Heart left ventricle (tissue), 16 donors: ENCODE measurements around the gene NCOA3. TPM values are rescaled to one million over a fixed set of nuclear protein-coding genes. Genes with fewer than 3 reads are reported as not detected.

Experiments
- ATAC-seq, 4 donors: fragments of 200-7000 bp; cut with Tn5 transposase; one replicate each; pipeline ENCODE4 v1.9.1; 2020 to 2022; ENCODE audit warnings: moderate library complexity in 4 of 4, mild to moderate bottlenecking in 3 of 4, moderate number of reproducible peaks in 1 of 4
- DNase-seq, 5 donors: peaks; one replicate each; pipeline ENCODE4 v3.0.0-alpha.2; 2020
- H3K27ac ChIP-seq, 12 donors: fragments of 200-600 bp; sonication (generic) in 4 of 12; one replicate each; pipeline versions ENCODE4 v1.5.0 to v1.8.0; 2016 to 2022; ENCODE audit warnings: mild to moderate bottlenecking in 2 of 12
- H3K27me3 ChIP-seq, 9 donors: fragments of 200-600 bp; sonication (generic) in 2 of 9; one replicate each; pipeline versions ENCODE4 v1.5.1 to v1.8.0; 2016 to 2022; ENCODE audit warnings: mild to moderate bottlenecking in 3 of 9
- H3K36me3 ChIP-seq, 9 donors: fragments of 200-600 bp; sonication (generic) in 2 of 9; one replicate each; pipeline versions ENCODE4 v1.5.0 to v1.8.0; 2018 to 2022; ENCODE audit warnings: mild to moderate bottlenecking in 2 of 9
- H3K4me1 ChIP-seq, 12 donors: fragments of 200-600 bp; sonication (generic) in 4 of 12; one replicate each; pipeline versions ENCODE4 v1.5.0 to v1.8.0; 2016 to 2022; ENCODE audit warnings: mild to moderate bottlenecking in 3 of 12
- H3K4me3 ChIP-seq, 12 donors: fragments of 200-600 bp; sonication (generic) in 4 of 12; one replicate each; pipeline versions ENCODE4 v1.5.0 to v1.8.0; 2017 to 2022; ENCODE audit warnings: mild to moderate bottlenecking in 9 of 12, moderate library complexity in 4 of 12
- H3K9me3 ChIP-seq, 12 donors: fragments of 200-600 bp; sonication (generic) in 4 of 12; one replicate each; pipeline versions ENCODE4 v1.5.0 to v1.8.0; 2016 to 2022; ENCODE audit warnings: mild to moderate bottlenecking in 1 of 12
- POLR2A ChIP-seq, 2 donors: fragments of 450-650 bp; IDR thresholded peaks; one replicate each; pipeline ENCODE4 v1.6.1; 2017; ENCODE audit warnings: antibody characterized with exemption in 2 of 2, mild to moderate bottlenecking in 2 of 2, moderate library complexity in 2 of 2
- WGBS, 4 donors: extraction: QIAGEN DNeasy Blood & Tissue Kit in 2 of 4; methylation state at CpG; one replicate each; pipeline versions ENCODE4 v1.1.5 to v1.1.7; 2013 to 2018; 5-methylcytosine and 5-hydroxymethylcytosine counted together
- intact Hi-C, 10 donors: fragments of 100-400 bp; cut with DNase I; formaldehyde crosslinking; loops; one replicate each; pipeline versions ENCODE4 v1.11.1 to v1.14.2; 2022
- polyA plus RNA-seq, 2 donors: library from polyadenylated mRNA; stranded (reverse); fragments of 200-250 nt; gene quantifications; one replicate each; pipeline ENCODE4 v1.2.3, GENCODE V29; 2013
- total RNA-seq, 9 donors: library from RNA; depleted of rRNA in 2 of 9; stranded (reverse); fragments of >200 nt in 2 of 9; fragmentation: NEBNext Ultra II Directional in 3 of 9; extraction: Animal tissue kit (Norgen Biotek cat#: 25700) in 3 of 9; gene quantifications; one replicate each; pipeline versions ENCODE4 v1.1.0 to v1.2.4, GENCODE V29; 2016 to 2023
- TF ChIP-seq, protein P1 (sequence below), 12 donors: fragments of 200-600 bp; sonication (generic) in 4 of 12; IDR thresholded peaks; one replicate each; pipeline versions ENCODE4 v1.5.0 to v1.8.0; 2018 to 2022; ENCODE audit warnings: antibody characterized with exemption in 12 of 12, mild to moderate bottlenecking in 5 of 12
- donor health status: ischemic (EF 13 %, LVEDD 7.1; RV severe dilation, severe dysfunction).
- donor health status: healthy with polysubstance abuse.
- donor health status: DM: no; HTN: yes; CAD: no.
- donor health status: DM: no; HTN: no; CAD: no.
- donor health status: ischemic (EF 25% LVEDD 6.9; RV normal size, moderate dysfunction).
- donor health status: ischemic (EF 25% LVEDD 5.7; RV mildly dilated, moderate dysfunction).
- donor health status: healthy.
- donor health status: DM: yes; HTN: yes; CAD: no.
- donor health status: ischemic (EF 35%, LVEDD 5.7; RV mildly dilated, moderate dysfunction).
- donor health status: nonischemic (EF 11% LVEDD 7.7; RV severe dilation, severe dysfunction).
- donor health status: DM: yes; HTN: yes; CAD: no.
- donor health status: PGD.
- donor health status: ischemic (EF 29% LVEDD 5.4; RV normal size, mild dysfunction).
- donor health status: nonischemic (EF 23%, LVEDD 6.1; RV moderate dilation, normal function).

NCOA3 gene
- total and polyA plus RNA-seq, 11 donors, result 6.7 to 39.3 (median 25.3) TPM

DNA sequence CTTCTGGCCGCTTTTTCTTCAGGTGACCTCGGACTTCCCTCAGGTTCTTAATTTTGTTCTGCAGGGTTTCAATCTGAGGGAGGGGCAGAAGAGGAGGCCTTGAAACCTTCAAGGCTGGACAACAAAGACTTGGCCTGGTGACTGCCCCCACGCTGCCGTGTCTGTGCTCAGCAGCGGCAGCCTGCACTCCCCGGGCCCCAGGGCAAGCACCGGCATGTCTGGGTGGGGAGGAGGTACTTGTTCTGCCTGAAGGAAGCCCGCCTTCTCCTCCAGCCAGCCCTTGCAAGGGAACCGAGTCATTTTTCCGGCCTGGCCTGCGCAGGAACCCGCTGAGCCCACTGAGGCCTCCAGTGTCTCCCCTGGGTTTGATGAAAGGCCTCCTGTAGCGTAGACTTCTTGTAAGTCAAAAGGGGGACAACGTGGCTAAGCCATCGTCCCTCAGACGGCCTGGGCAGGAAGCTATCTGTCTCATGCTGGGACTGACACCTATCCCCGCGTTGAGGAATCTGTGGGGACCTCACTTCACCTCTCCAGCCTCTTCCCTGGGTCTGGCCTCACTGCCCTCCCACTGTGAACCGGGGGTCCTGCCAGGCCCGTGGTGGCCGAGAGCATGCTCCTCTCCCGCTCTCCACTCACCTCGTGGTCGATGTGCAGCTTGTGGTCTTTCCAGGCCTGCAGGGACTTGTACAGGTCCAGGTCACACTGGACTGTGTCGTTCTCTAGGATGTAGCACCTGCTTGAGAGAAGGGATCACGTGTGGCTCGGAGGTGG lies 163.7 kb downstream of the NCOA3 start:
- intact Hi-C loops, result loop anchor here in 3 of 10 donors (2.0 to 5.0 kb wide), 2 partner anchors 122 to 955 kb away; partner anchors contain the start of gene SULF2 (in 1 of the 3)
- Histone ChIP-seq H3K27ac (no peak overlapping the region), H3K36me3 (peaks cover 0 to 48% (median 21%) of the 10 kb centered on the region in 9 donors), H3K9me3 (no peaks in the 10 kb centered on the region), H3K27me3 (no peaks in the 10 kb centered on the region), H3K4me1 (peaks cover 0 to 19% (median 8%) of the 10 kb centered on the region in 12 donors), H3K4me3 (no peak overlapping the region)
- no peak for ATAC-seq
- DNase-seq, result no peak
- WGBS, 4 donors, result 91 to 94% (median 92%) methylated on average over 20 to 27 of the region's 27 CpGs
- TF ChIP-seq POLR2A (IDR thresholded peaks at IDR 0.05), result no peak
- TF ChIP-seq, protein P1, sequence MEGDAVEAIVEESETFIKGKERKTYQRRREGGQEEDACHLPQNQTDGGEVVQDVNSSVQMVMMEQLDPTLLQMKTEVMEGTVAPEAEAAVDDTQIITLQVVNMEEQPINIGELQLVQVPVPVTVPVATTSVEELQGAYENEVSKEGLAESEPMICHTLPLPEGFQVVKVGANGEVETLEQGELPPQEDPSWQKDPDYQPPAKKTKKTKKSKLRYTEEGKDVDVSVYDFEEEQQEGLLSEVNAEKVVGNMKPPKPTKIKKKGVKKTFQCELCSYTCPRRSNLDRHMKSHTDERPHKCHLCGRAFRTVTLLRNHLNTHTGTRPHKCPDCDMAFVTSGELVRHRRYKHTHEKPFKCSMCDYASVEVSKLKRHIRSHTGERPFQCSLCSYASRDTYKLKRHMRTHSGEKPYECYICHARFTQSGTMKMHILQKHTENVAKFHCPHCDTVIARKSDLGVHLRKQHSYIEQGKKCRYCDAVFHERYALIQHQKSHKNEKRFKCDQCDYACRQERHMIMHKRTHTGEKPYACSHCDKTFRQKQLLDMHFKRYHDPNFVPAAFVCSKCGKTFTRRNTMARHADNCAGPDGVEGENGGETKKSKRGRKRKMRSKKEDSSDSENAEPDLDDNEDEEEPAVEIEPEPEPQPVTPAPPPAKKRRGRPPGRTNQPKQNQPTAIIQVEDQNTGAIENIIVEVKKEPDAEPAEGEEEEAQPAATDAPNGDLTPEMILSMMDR (IDR thresholded peaks at IDR 0.05), result no peak

DNA sequence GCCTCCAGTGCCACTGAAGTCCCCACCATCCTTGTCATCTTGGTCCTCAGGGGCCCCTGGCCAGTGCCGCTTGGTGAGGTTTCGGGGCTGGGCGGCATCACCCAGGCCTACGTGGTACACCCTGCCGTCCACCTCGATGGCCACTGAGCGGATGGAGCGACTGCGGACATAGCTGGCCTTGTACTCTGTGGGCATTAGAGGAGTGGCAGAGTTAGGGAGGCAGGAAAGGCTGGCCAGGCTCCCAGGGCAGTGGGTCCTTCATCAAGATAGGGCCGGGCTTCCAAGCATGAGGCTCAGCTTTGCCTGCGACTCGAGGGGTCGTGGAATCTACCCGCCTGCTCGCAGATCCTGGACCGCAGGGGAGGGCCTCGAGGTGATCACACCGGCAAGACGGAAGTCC lies 164.6 kb downstream of the NCOA3 start:
- no peaks in the 10 kb centered on the region for H3K9me3 ChIP-seq
- intact Hi-C loops, result loop anchor here in 1 of 10 donors (5.0 kb wide), 1 partner anchor 121 kb away; the partner anchor contains the start of gene SULF2
- no peak for ATAC-seq
- no peak overlapping the region for H3K27ac ChIP-seq
- DNase-seq, result no peak
- H3K27me3 ChIP-seq, result no peaks in the 10 kb centered on the region
- H3K36me3 ChIP-seq, result peaks cover 0 to 43% (median 16%) of the 10 kb centered on the region in 9 donors
- no peak for TF ChIP-seq POLR2A (IDR thresholded peaks at IDR 0.05)
- TF ChIP-seq, protein P1 (IDR thresholded peaks at IDR 0.05), result no peak
- no peak overlapping the region for H3K4me3 ChIP-seq
- peaks cover 0 to 13% (median 6%) of the 10 kb centered on the region in 12 donors for H3K4me1 ChIP-seq
- WGBS, 4 donors, result 94 to 99% (median 95%) methylated on average over 18 to 19 of the region's 19 CpGs

DNA sequence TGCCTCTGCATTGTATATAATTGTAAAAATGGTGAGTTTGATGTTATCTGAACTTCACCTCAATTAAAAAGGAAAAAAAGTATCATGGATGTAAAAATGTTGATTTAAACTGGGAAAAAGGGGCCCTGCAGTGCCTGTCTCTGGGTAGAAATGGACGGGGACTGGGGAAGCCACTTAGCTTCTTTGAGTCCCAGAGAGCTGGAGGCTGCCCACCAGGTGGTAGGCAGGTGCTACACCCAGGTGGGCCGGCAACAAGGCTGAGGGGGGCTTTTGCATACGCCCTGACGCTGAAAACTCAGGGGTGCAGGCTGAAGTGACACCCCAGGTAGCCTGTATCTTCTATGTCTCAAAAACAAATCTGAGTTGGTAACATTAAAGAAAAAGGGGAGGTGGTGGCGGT lies 165.4 kb downstream of the NCOA3 start:
- Histone ChIP-seq H3K9me3 (no peaks in the 10 kb centered on the region), H3K36me3 (peaks cover 0 to 43% (median 8%) of the 10 kb centered on the region in 9 donors), H3K4me1 (peaks cover 0 to 13% (median 6%) of the 10 kb centered on the region in 12 donors), H3K27ac (no peak overlapping the region), H3K27me3 (no peaks in the 10 kb centered on the region), H3K4me3 (no peak overlapping the region)
- TF ChIP-seq, protein P1 (IDR thresholded peaks at IDR 0.05), result no peak
- TF ChIP-seq POLR2A (IDR thresholded peaks at IDR 0.05), result no peak
- ATAC-seq (no peak), DNase-seq (no peak)
- WGBS, 4 donors, result 88 to 91% (median 90%) methylated on average over 5 of the region's 5 CpGs
- intact Hi-C loops, result loop anchor here in 1 of 10 donors (5.0 kb wide), 1 partner anchor 120 kb away; the partner anchor contains the start of gene SULF2

DNA sequence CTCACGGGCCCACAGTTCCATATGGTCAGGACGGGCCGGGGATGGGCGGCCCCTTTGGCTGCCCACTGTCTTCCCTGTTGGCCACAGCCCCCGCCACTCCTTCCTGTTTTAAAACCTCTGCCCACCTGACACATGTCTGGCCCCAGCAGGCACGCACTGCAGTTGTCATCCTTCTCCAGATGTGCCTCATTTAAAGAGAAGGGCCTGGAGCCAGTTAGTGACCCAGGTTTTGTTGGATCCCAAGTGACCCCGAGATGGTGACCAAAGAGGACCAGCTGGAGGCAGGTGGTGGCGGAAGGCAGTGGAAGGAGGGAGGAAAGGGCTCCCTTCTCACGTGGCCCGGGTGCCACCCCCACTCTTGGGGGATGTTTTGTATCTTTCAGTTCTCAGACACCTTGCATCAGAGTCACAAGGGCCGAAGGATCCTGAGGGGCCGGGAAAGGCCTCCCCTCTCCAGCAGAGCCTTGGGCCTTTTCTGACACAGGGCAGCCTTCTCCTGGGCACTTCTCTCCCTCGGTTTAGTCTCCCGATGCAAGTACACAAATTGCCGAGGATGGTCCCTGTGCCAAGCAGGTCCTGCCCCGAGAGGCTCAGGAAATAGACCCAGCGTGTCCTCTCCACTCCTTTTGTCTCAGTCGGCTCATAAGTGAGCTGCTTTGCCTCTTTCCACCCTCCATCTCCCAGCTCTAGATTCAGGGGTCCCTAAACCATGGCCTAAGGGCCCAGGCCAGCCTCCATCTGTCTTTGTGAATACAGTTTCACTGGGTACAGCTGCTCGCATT lies 166.0 kb downstream of the NCOA3 start:
- H3K36me3 ChIP-seq, result peaks cover 0 to 39% (median 2%) of the 10 kb centered on the region in 9 donors
- H3K27me3 ChIP-seq, result no peaks in the 10 kb centered on the region
- DNase-seq (no peak), ATAC-seq (no peak)
- no peak overlapping the region for H3K4me3 ChIP-seq
- intact Hi-C loops, result loop anchor here in 1 of 10 donors (5.0 kb wide), 1 partner anchor 120 kb away; the partner anchor contains the start of gene SULF2
- 71 to 77% (median 73%) methylated on average over 19 of the region's 19 CpGs for WGBS, 4 donors
- TF ChIP-seq, protein P1 (IDR thresholded peaks at IDR 0.05), result no peak
- no peak for TF ChIP-seq POLR2A (IDR thresholded peaks at IDR 0.05)
- H3K27ac ChIP-seq, result no peak overlapping the region
- no peaks in the 10 kb centered on the region for H3K9me3 ChIP-seq
- peaks cover 0 to 13% (median 6%) of the 10 kb centered on the region in 12 donors for H3K4me1 ChIP-seq
